HepG2 (cell line): Measurements from ENCODE around the gene SLC9A9. TPM values are rescaled to one million over a fixed set of nuclear protein-coding genes. Genes with fewer than 3 reads are reported as not detected.

Experiments
- ATAC-seq: fragments of 200-7000 bp; cut with Tn5 transposase; 3 replicates; pipeline ENCODE4 v1.9.1; 2020; ENCODE audit warnings: mild to moderate bottlenecking, moderate library complexity
- BruUV-seq: library from RNA; stranded (reverse); fragments of 400-500 nt; replicated peaks from 2 replicates; lab custom pipeline; 2021; lab: Mats Ljungman, UMichigan
- CTCF ChIA-PET: fragments of 300-600 bp; formaldehyde crosslinking; extraction: SDS; loops from one replicate; lab custom pipeline; 2021; ENCODE audit warnings: low total read pairs, inconsistent platforms, low intra/inter-chr PET ratio; lab: Yijun Ruan, JAX
- POLR2A ChIA-PET: fragments of 350-600 bp; sonication (Branson Sonifier 250); formaldehyde crosslinking; loops from one replicate; lab custom pipeline; 2020; ENCODE audit warnings: antibody characterized with exemption, inconsistent platforms; lab: Yijun Ruan, JAX
- DNase-seq: peaks from one replicate; pipeline ENCODE4 v3.0.0-alpha.2; 2015; ENCODE audit warnings: low spot score
- FAIRE-seq: peaks from 3 replicates; lab custom pipeline; 2011; peaks lifted over from hg19 to GRCh38; lab: Jason Lieb, UNC
- H2AFZ ChIP-seq: one replicate; pipeline ENCODE4 v1.6.1; 2011; ENCODE audit warnings: low read length, inconsistent platforms
- H3K27ac ChIP-seq: fragments of 300-600 bp; 3 replicates; pipeline ENCODE4 v1.8.0; 2011; ENCODE audit warnings: mixed run types, mild to moderate bottlenecking, mixed read lengths, low read length, inconsistent platforms; ENCODE audit not compliant: insufficient read depth; ENCODE audit errors: extremely low read length
- H3K27me3 ChIP-seq, 2 experiments: fragments of 200-600 bp in 1 of 2; 2 replicates in 1 of 2; 3 replicates in 1 of 2; pipeline versions ENCODE4 v1.6.0 to v1.8.0; 2011; ENCODE audit warnings: low read length in 2 of 2, mild to moderate bottlenecking in 2 of 2, moderate library complexity in 2 of 2, inconsistent platforms in 1 of 2; ENCODE audit not compliant: insufficient read depth in 2 of 2, control insufficient read depth in 1 of 2
- H3K36me3 ChIP-seq, 2 experiments: fragments of 200-600 bp in 1 of 2; replicated peaks in 1 of 2; 2 replicates in 1 of 2; 3 replicates in 1 of 2; pipeline versions ENCODE4 v1.5.1 to v1.8.0; 2011; ENCODE audit warnings: low read length in 2 of 2, inconsistent platforms in 1 of 2; ENCODE audit not compliant: insufficient read depth in 2 of 2, control insufficient read depth in 1 of 2
- H3K4me1 ChIP-seq: 2 replicates; pipeline ENCODE4 v1.5.1; 2012; ENCODE audit warnings: low read length, inconsistent platforms; ENCODE audit not compliant: insufficient read depth
- H3K4me2 ChIP-seq: 2 replicates; pipeline ENCODE4 v1.6.0; 2011; ENCODE audit warnings: low read depth, low read length, inconsistent platforms
- H3K4me3 ChIP-seq, 3 experiments: fragments of 200-600 bp in 1 of 3; sonication (generic), shearing (Covaris generic) in 1 of 3; replicated peaks in 1 of 3; 2 replicates each; pipeline ENCODE4 v1.5.1; 2011 to 2016; ENCODE audit warnings: low read length in 3 of 3, inconsistent platforms in 2 of 3, low read depth in 2 of 3, mild to moderate bottlenecking in 2 of 3, control low read depth in 1 of 3, mixed read lengths in 1 of 3; ENCODE audit not compliant: insufficient read depth in 1 of 3
- H3K79me2 ChIP-seq: one replicate; pipeline ENCODE4 v1.6.1; 2011; ENCODE audit warnings: low read length, inconsistent platforms; ENCODE audit not compliant: insufficient read depth
- H3K9ac ChIP-seq: 2 replicates; pipeline ENCODE4 v1.6.0; 2011; ENCODE audit warnings: mild to moderate bottlenecking, low read depth, low read length, inconsistent platforms; ENCODE audit not compliant: insufficient read depth
- H3K9me3 ChIP-seq: 2 replicates; pipeline ENCODE4 v1.5.1; 2012; ENCODE audit warnings: mild to moderate bottlenecking, low read length
- H4K20me1 ChIP-seq: 2 replicates; pipeline ENCODE4 v1.6.0; 2011; ENCODE audit warnings: inconsistent platforms, mild to moderate bottlenecking, low read length, moderate library complexity; ENCODE audit not compliant: insufficient read depth
- DR1 ChIP-seq: sonication (generic); formaldehyde crosslinking; IDR thresholded peaks from 2 replicates; pipeline ENCODE4 v1.8.0; 2021; ENCODE audit warnings: mild to moderate bottlenecking, missing genetic modification reagents, inconsistent platforms
- GMEB2 ChIP-seq: IDR thresholded peaks from 2 replicates; pipeline ENCODE4 v1.6.1; 2016; ENCODE audit warnings: missing biosample characterization, missing genetic modification reagents, low read depth
- MED8 ChIP-seq: sonication (generic); formaldehyde crosslinking; IDR thresholded peaks from 2 replicates; pipeline ENCODE4 v1.8.1; 2023; ENCODE audit warnings: mild to moderate bottlenecking, missing genetic modification reagents; ENCODE audit not compliant: insufficient replicate concordance
- NCOA1 ChIP-seq: sonication (generic); formaldehyde crosslinking; IDR thresholded peaks from 2 replicates; pipeline ENCODE4 v1.9.0; 2021; ENCODE audit warnings: missing genetic modification reagents
- ZFP36L1 ChIP-seq: sonication (generic); formaldehyde crosslinking; IDR thresholded peaks from 2 replicates; pipeline ENCODE4 v1.8.0; 2022; ENCODE audit warnings: mild to moderate bottlenecking, missing genetic modification reagents, moderate library complexity
- ZNF343 ChIP-seq: sonication (generic); formaldehyde crosslinking; IDR thresholded peaks from 2 replicates; pipeline ENCODE4 v1.4.0; 2020; ENCODE audit warnings: mild to moderate bottlenecking, missing genetic modification reagents
- ZNF530 ChIP-seq: sonication (generic); formaldehyde crosslinking; IDR thresholded peaks from 2 replicates; pipeline ENCODE4 v1.5.0; 2020; ENCODE audit warnings: low read depth, mild to moderate bottlenecking, missing genetic modification reagents
- ZNF558 ChIP-seq: sonication (generic); formaldehyde crosslinking; IDR thresholded peaks from 2 replicates; pipeline ENCODE4 v1.9.0; 2022; ENCODE audit warnings: mild to moderate bottlenecking, missing genetic modification reagents, borderline replicate concordance
- ZNF569 ChIP-seq: sonication (generic); formaldehyde crosslinking; IDR thresholded peaks from 2 replicates; pipeline ENCODE4 v1.5.0; 2020; ENCODE audit warnings: mild to moderate bottlenecking, missing genetic modification reagents, moderate library complexity, borderline replicate concordance
- ZNF780A ChIP-seq: sonication (generic); formaldehyde crosslinking; IDR thresholded peaks from 2 replicates; pipeline ENCODE4 v1.8.0; 2022; ENCODE audit warnings: mild to moderate bottlenecking, missing genetic modification reagents, moderate library complexity
- WGBS: methylation state at CpG from one replicate; pipeline ENCODE4 v1.1.6; 2017; ENCODE audit warnings: low lambda C conversion rate; 5-methylcytosine and 5-hydroxymethylcytosine counted together
- in situ Hi-C: cut with HindIII; loops from 2 replicates; pipeline ENCODE4 v1.10.0; 2017; ENCODE audit warnings: low pct_unique_long_range_greater_than_20kb; ENCODE audit not compliant: extremely low pct_ligation_motif_present
- intact Hi-C: fragments of 100-400 bp; cut with micrococcal nuclease; formaldehyde crosslinking; loops from one replicate; pipeline ENCODE4 v1.10.0; 2022; ENCODE audit not compliant: unreplicated experiment
- polyA plus RNA-seq, 8 experiments: library from polyadenylated mRNA; depleted of rRNA in 3 of 8; stranded (reverse) in 7 of 8; unstranded in 1 of 8; fragments of >200 nt; fragmentation: Illumina TruSeq in 4 of 8; extraction: Trizol in 4 of 8; gene quantifications; 2 replicates each; pipeline versions ENCODE4 v1.2.1 to v1.2.3, GENCODE V29; 2011 to 2016; ENCODE audit warnings: low read depth in 4 of 8, missing spikeins in 1 of 8, mixed read lengths in 1 of 8; ENCODE audit not compliant: insufficient read depth in 1 of 8
- total RNA-seq, 5 experiments: library from RNA; depleted of rRNA; stranded (reverse); fragments of >200 nt; fragmentation: Illumina TruSeq; extraction: Trizol; gene quantifications; 2 replicates each; pipeline ENCODE4 v1.2.3, GENCODE V29; 2016; ENCODE audit warnings: low read depth in 1 of 5
- TF ChIP-seq, protein P1 (sequence below): IDR thresholded peaks from 2 replicates; pipeline ENCODE4 v1.4.0; 2020; ENCODE audit warnings: mild to moderate bottlenecking, missing genetic modification reagents

The SLC9A9 gene
- total and polyA plus RNA-seq, 2 of the 13 experiments (the other 11 are each of a cell fraction or from before 2014, with no cell fraction given) = not detected

DNA sequence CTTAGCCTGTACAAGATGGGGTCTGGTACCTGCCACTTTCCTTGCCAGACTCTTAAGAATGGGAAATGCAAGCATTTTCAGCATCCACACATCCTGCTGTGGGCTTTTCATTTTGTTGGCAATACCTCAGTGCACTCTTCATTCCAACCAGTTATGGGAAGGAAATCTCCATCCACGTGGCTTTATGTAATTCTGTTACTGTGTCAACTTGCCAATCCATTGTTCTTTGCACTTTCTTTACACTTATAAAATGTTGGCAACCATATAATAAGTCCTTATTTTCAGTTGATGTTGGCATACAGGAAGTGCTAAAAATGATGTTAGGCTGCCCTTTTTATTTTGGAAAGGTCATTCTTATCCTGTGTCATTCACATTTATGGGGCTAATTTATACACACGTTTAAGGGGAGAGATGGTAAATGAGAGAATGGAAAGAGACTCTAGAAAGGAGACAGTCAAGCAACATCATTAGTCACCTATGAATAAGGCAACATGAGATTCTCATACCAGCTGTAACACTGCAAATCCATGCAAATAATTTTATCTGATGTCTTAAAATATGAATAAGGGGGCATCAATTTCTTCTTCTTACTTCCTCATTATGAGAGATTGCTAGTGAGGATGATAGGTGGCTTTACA lies 490.0 kb downstream of the SLC9A9 start (continued):
- TF ChIP-seq, protein P1, sequence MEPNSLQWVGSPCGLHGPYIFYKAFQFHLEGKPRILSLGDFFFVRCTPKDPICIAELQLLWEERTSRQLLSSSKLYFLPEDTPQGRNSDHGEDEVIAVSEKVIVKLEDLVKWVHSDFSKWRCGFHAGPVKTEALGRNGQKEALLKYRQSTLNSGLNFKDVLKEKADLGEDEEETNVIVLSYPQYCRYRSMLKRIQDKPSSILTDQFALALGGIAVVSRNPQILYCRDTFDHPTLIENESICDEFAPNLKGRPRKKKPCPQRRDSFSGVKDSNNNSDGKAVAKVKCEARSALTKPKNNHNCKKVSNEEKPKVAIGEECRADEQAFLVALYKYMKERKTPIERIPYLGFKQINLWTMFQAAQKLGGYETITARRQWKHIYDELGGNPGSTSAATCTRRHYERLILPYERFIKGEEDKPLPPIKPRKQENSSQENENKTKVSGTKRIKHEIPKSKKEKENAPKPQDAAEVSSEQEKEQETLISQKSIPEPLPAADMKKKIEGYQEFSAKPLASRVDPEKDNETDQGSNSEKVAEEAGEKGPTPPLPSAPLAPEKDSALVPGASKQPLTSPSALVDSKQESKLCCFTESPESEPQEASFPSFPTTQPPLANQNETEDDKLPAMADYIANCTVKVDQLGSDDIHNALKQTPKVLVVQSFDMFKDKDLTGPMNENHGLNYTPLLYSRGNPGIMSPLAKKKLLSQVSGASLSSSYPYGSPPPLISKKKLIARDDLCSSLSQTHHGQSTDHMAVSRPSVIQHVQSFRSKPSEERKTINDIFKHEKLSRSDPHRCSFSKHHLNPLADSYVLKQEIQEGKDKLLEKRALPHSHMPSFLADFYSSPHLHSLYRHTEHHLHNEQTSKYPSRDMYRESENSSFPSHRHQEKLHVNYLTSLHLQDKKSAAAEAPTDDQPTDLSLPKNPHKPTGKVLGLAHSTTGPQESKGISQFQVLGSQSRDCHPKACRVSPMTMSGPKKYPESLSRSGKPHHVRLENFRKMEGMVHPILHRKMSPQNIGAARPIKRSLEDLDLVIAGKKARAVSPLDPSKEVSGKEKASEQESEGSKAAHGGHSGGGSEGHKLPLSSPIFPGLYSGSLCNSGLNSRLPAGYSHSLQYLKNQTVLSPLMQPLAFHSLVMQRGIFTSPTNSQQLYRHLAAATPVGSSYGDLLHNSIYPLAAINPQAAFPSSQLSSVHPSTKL = no peak
- TF ChIP-seq ZFP36L1 = no peak
- TF ChIP-seq, all 625 proteins: peak for 0

GRCh38 chr3:143357700-143358099 lies 490.6 kb downstream of the SLC9A9 start:
- intact Hi-C loops (no loop called here), in situ Hi-C loops (no loop called here)
- Histone ChIP-seq H3K36me3 (no peaks in the 10 kb centered on the region), H3K9me3 (no peaks in the 10 kb centered on the region), H4K20me1 (no peaks in the 10 kb centered on the region), H3K4me2 (no peak overlapping the region), H3K4me3 (no peak overlapping the region), H2AFZ (no peak overlapping the region), H3K79me2 (no peaks in the 10 kb centered on the region), H3K27me3 (no peaks in the 10 kb centered on the region), H3K27ac (no peak overlapping the region), H3K4me1 (no peaks in the 10 kb centered on the region), H3K9ac (no peak overlapping the region)
- no peak for ATAC-seq
- DNase-seq = no peak
- TF ChIP-seq ZNF530 (CRISPR knock-in tag) (no peak), ZNF780A (CRISPR knock-in tag) (no peak), NCOA1 (CRISPR knock-in tag) (no peak), GMEB2 (CRISPR knock-in tag) (no peak), DR1 (no peak), ZNF569 (no peak), ZNF343 (no peak), MED8 (no peak), ZNF558 (CRISPR knock-in tag) (no peak)
- POLR2A ChIA-PET = no interaction called here
- CTCF ChIA-PET = no interaction called here
- no peak for FAIRE-seq
- no TSS peak for BruUV-seq
- 3% methylated on average over 3 of the region's 3 CpGs for WGBS
